ENCODE measurements around the gene LDLRAD4.
A peak's percentile ranks its signal among the peaks of the same experiment; 100 is the strongest.

LDLRAD4 gene

GRCh38 chr18:13306583-13306982, 88.0 kb downstream of the LDLRAD4 start:
- DNase-seq (ENCODE audit: low read depth, low spot score): no peak

GRCh38 chr18:13308369-13308768, 89.8 kb downstream of the LDLRAD4 start:
- no peak for DNase-seq (ENCODE audit: low read depth, low spot score)

- DNase-seq (ENCODE audit: low read depth, low spot score): no peak
Observed at GRCh38 chr18:13309031-13309747, 90.6 kb downstream of the LDLRAD4 start.

GRCh38 chr18:13309748-13310670, 91.4 kb downstream of the LDLRAD4 start:
- no peak for DNase-seq (ENCODE audit: low read depth, low spot score)

- no peak for DNase-seq (ENCODE audit: low read depth, low spot score)
Observed at GRCh38 chr18:13311193-13311592, 92.6 kb downstream of the LDLRAD4 start.

- DNase-seq (ENCODE audit: low read depth, low spot score): no peak
Observed at GRCh38 chr18:13312515-13312914, 94.0 kb downstream of the LDLRAD4 start.

- DNase-seq (ENCODE audit: low read depth, low spot score): no peak
Observed at GRCh38 chr18:13313006-13313686, 94.6 kb downstream of the LDLRAD4 start.

GRCh38 chr18:13315000-13315399, 96.4 kb downstream of the LDLRAD4 start:
- no peak for DNase-seq (ENCODE audit: low read depth, low spot score)

GRCh38 chr18:13316063-13316462, 97.5 kb downstream of the LDLRAD4 start:
- no peak for DNase-seq (ENCODE audit: low read depth, low spot score)

GRCh38 chr18:13317801-13318200, 99.2 kb downstream of the LDLRAD4 start:
- no peak for DNase-seq (ENCODE audit: low read depth, low spot score)

- DNase-seq (ENCODE audit: low read depth, low spot score): no peak
Observed at GRCh38 chr18:13318731-13319501, 100.4 kb downstream of the LDLRAD4 start.

GRCh38 chr18:13319629-13320028, 101.1 kb downstream of the LDLRAD4 start:
- DNase-seq (ENCODE audit: low read depth, low spot score): no peak

- DNase-seq (ENCODE audit: low read depth, low spot score): no peak
Observed at GRCh38 chr18:13320096-13320495, 101.5 kb downstream of the LDLRAD4 start.

GRCh38 chr18:13320891-13321425, 102.4 kb downstream of the LDLRAD4 start:
- peak; percentile 50 for DNase-seq (ENCODE audit: low read depth, low spot score)

GRCh38 chr18:13321923-13322322, 103.4 kb downstream of the LDLRAD4 start:
- no peak for DNase-seq (ENCODE audit: low read depth, low spot score)

GRCh38 chr18:13323186-13323585, 104.6 kb downstream of the LDLRAD4 start:
- no peak for DNase-seq (ENCODE audit: low read depth, low spot score)

- DNase-seq (ENCODE audit: low read depth, low spot score): no peak
Observed at GRCh38 chr18:13324880-13325279, 106.3 kb downstream of the LDLRAD4 start.

- DNase-seq (ENCODE audit: low read depth, low spot score): no peak
Observed at GRCh38 chr18:13328213-13328612, 109.7 kb downstream of the LDLRAD4 start.

- no peak for DNase-seq (ENCODE audit: low read depth, low spot score)
Observed at GRCh38 chr18:13330996-13331395, 112.4 kb downstream of the LDLRAD4 start.

GRCh38 chr18:13331846-13332245, 113.3 kb downstream of the LDLRAD4 start:
- DNase-seq (ENCODE audit: low read depth, low spot score): no peak

- no peak for DNase-seq (ENCODE audit: low read depth, low spot score)
Observed at GRCh38 chr18:13332874-13333273, 114.3 kb downstream of the LDLRAD4 start.
